GM10266 (cell line): ENCODE data around the gene FAM98B.

Source experiments
- DNase-seq: peaks from one replicate; pipeline ENCODE4 v3.0.0; 2012; ENCODE audit errors: extremely low spot score
- CTCF ChIP-seq: IDR thresholded peaks from 2 replicates; pipeline ENCODE4 v1.5.1; 2012; ENCODE audit warnings: mild to moderate bottlenecking, low read depth; ENCODE audit not compliant: control insufficient read depth, insufficient read depth; ENCODE audit errors: missing control alignments

Gene FAM98B

DNA sequence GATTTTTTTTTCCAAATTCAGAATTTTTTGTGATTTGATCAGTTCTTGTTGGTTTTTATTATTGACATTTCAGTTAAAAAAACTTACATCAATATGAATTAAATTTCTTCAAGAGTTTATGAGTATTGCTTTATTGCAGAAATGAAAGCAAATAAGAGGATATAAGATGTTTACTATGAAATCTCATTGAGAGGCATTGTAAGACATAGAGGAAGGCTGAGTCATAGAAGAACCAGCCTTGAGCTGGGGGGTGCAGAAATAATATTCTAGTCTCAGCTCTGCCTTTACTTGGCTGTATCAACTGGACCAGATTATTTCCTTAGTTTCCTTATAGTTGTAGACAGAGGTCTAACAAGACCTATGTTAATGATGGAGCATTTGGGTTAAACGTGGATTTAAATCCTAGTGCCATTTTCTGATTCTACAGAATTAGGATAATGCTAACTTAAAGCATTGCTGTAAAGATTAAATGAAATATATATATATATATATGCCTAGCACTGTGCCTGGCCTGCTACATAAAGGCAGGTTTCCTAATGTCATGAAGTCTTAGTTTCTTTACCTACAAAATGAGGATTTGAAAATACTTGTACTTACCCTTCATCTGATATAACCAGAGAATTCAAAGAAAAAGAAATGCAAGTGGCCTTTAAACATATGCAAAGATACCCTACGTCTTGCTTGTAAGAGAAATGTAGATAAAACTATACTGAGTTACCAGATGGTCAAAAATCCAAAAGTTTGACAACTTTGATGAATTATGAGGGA is 7.3 kb downstream of the FAM98B start:
- peak; percentile 27 for DNase-seq
- no peak for TF ChIP-seq CTCF

GRCh38 chr15:38463893-38464292 is 10.0 kb downstream of the FAM98B start:
- DNase-seq, result no peak
- no peak for TF ChIP-seq CTCF

DNA sequence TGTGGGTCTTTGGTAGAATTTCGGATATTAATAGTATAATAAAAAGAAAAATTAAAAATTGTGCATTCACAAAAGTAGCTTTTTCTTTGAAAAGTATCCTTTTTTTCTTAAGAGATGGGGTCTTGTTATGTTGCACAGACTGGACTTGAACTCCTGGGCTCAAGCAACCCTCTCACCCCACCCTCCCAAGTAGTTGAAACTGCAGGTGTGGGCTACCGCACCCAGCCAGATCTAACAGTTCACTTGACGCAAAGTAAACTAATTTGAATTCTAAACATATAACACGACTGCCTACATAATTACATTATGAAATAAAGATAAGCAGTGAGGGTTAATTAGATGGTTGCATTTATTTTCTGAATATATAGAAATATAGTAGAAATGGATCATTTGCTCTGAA is 10.7 kb downstream of the FAM98B start:
- no peak for DNase-seq
- TF ChIP-seq CTCF, result no peak

GRCh38 chr15:38470816-38471215 is 16.9 kb downstream of the FAM98B start:
- DNase-seq, result no peak
- no peak for TF ChIP-seq CTCF

- TF ChIP-seq CTCF, result no peak
These were observed 18.0 kb downstream of the FAM98B start for GRCh38 chr15:38471974-38472373.

DNA sequence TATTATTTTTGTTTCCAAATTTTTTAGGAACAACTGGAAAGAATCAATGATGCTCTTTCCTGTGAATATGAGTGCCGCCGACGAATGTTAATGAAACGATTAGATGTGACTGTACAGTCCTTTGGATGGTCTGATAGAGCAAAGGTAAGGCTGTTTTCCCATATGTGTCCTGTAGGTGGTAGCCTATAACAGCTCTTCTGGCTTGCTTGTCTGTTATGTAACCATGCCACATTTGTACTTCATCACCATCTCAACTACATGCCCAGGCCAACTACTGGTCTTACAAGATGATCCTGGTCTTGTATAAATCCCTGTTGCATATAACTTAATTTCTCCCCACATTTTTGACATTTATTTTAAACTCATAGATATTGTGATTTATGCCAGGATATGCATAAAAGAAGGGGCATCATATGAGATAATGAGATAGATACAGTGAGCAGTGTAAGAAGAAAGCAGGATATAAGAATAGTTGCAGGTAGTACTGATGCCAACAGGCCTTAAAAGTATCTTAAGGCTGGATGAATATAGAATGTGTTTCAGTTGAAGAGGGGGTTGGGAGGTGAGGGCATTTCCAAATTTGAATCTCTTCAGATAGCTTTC is 20.3 kb downstream of the FAM98B start:
- peak; percentile 43 for DNase-seq
- peak; percentile 73 for TF ChIP-seq CTCF

More at GRCh38 chr15:38471974-38472373, 18.0 kb downstream of the FAM98B start:
- no peak for DNase-seq

- no peak for DNase-seq
- TF ChIP-seq CTCF, result no peak
These were observed 21.4 kb downstream of the FAM98B start for GRCh38 chr15:38475361-38475760.
